Activated naive CD4-positive, alpha-beta T cell treated with anti-CD3 and anti-CD28 coated beads, Interleukin-2, amount 50 U/mL, for 72 hours (primary cell): ENCODE measurements around the gene RBPJ. TPM values are rescaled to one million over a fixed set of nuclear protein-coding genes. Genes with fewer than 3 reads are reported as not detected.

Experiments used
- ATAC-seq, 2 donors: fragments of 150-1000 bp; cut with Tn5 transposase; 2 replicates each; pipeline ENCODE4 v1.10.0; 2021; ENCODE audit warnings: mild to moderate bottlenecking in 2 of 2, moderate library complexity in 2 of 2
- DNase-seq, 2 donors: peaks; one replicate each; pipeline ENCODE4 v3.0.0; 2021 to 2022; ENCODE audit warnings: low spot score in 2 of 2
- H3K27ac Mint-ChIP-seq, 2 donors: one replicate each; pipeline ENCODE4 v1.8.0; 2022; ENCODE audit warnings: mild to moderate bottlenecking in 2 of 2, mixed read lengths in 2 of 2
- H3K36me3 Mint-ChIP-seq, 2 donors: one replicate each; pipeline ENCODE4 v1.8.0; 2022; ENCODE audit warnings: mixed read lengths in 2 of 2
- H3K9me3 Mint-ChIP-seq, 2 donors: one replicate each; pipeline ENCODE4 v1.8.0; 2022; ENCODE audit warnings: mixed read lengths in 2 of 2
- total RNA-seq, 2 donors: library from RNA; stranded (reverse); gene quantifications; one replicate each; pipeline ENCODE4 v1.2.3, GENCODE V29; 2022

RBPJ gene
- total RNA-seq, 2 donors from 2014 or later, result 175 to 356 TPM

DNA sequence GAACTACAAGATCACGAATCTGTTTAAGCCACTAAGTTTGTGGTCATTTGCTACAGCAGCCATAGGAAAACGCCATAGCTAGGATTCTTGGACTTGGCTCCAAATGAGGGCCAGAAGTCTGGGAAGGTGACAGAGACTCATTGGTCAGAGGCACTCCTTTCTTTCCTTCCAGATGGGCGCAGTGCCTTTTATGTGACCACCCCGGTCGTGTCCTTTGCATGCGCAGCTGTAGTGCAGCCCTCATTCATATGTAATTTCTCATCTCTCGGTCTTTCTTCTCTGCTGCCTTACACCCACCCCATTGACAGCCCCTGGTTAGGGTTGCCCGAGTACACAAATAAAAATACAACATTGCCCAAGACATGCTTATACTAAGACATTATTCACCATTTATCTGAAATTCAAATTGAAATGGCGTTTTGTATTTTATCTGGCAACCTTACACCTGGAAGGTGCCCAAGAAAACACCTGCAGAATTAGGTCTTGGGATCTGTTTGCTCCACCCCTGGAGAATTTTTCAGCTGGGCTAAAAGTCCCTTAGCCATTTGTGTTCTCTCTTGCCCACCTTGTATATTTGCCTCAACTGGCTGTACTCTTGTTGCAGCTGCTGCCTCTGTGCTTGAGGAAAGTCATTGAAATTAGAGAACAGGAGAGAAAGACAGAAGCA lies 147.6 kb downstream of the RBPJ start:
- H3K9me3 Mint-ChIP-seq, result peaks cover 0 to 6% of the 10 kb centered on the region in 2 donors
- H3K36me3 Mint-ChIP-seq, result no peaks in the 10 kb centered on the region
- no peak for ATAC-seq
- DNase-seq, result no peak
- no peak overlapping the region for H3K27ac Mint-ChIP-seq

- peaks cover 0 to 3% of the 10 kb centered on the region in 2 donors for H3K9me3 Mint-ChIP-seq
- H3K27ac Mint-ChIP-seq, result no peak overlapping the region
- H3K36me3 Mint-ChIP-seq, result no peaks in the 10 kb centered on the region
- ATAC-seq (no peak), DNase-seq (no peak)
These were observed 148.2 kb downstream of the RBPJ start for GRCh38 chr4:26468977-26469376.

DNA sequence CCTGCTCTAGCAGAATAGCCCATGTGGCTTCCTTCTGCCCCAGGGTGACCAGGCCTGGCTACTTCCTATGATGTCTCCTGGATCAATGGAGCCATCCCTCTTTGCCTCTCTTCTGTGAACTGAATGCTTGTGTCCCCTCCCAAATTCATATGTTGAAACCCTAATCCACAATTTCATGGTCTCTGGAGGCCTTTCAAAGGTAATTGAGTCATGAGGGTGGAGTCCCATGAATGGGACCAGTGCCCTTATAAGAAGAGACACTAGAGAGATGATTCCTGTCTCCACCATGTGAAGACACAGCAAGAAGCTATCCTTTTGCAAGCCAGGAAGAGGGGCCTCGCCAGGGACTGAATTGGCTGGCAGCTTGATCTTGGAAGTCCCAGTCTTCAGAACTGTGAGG lies 151.1 kb downstream of the RBPJ start:
- no peak for DNase-seq
- ATAC-seq, result no peak
- Mint-ChIP-seq H3K36me3 (no peaks in the 10 kb centered on the region), H3K27ac (no peak overlapping the region), H3K9me3 (no peaks in the 10 kb centered on the region)

GRCh38 chr4:26473893-26474292 lies 153.1 kb downstream of the RBPJ start:
- Mint-ChIP-seq H3K36me3 (no peaks in the 10 kb centered on the region), H3K9me3 (no peaks in the 10 kb centered on the region), H3K27ac (no peak overlapping the region)
- no peak for DNase-seq
- no peak for ATAC-seq

- Mint-ChIP-seq H3K36me3 (no peaks in the 10 kb centered on the region), H3K9me3 (no peaks in the 10 kb centered on the region), H3K27ac (no peak overlapping the region)
- no peak for ATAC-seq
- DNase-seq, result no peak
These were observed 153.7 kb downstream of the RBPJ start for GRCh38 chr4:26474551-26474950.

DNA sequence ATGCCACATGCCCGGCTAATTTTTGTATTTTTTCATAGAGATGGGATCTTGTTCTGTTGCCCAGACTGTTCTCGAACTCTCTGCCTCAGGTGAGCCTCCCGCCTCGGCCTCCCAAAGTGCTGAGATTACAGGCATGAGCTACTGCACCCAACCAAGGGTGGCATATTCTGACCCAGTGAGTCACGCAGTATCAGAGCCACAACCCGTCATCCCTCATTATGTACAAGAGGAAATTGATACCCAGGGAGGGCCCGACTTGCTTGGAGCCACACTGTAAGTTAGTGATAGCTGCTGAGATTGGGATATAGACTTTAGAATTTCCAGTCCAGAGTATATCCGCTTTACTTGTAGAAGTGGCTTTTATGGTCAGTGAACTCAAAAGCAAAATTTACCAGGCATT lies 154.9 kb downstream of the RBPJ start:
- H3K9me3 Mint-ChIP-seq, result no peaks in the 10 kb centered on the region
- no peak overlapping the region for H3K27ac Mint-ChIP-seq
- no peak for DNase-seq
- no peak for ATAC-seq
- H3K36me3 Mint-ChIP-seq, result no peaks in the 10 kb centered on the region

- ATAC-seq, result no peak
- no peaks in the 10 kb centered on the region for H3K9me3 Mint-ChIP-seq
- H3K27ac Mint-ChIP-seq, result no peak overlapping the region
These were observed 155.7 kb downstream of the RBPJ start for GRCh38 chr4:26476545-26476944.

DNA sequence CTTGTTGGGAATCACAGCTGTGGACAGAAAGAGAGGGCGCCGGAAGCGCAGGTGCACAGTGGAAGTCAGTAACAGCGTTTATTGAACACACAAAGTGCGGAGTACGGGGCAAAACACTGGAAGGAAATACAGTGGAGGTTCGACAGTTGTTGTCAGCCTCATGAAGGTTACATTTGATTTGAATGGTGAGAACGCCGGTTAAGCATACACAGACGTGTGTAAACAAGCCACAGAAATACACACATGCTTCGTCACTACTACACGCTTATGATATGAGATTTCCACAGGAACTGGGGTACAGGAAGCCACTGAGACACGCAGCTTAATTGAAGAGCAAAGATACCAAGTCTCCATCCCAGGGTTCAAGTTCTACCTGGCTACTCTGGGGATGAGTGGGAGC lies 157.5 kb downstream of the RBPJ start:
- H3K36me3 Mint-ChIP-seq, result no peaks in the 10 kb centered on the region
- H3K9me3 Mint-ChIP-seq, result no peaks in the 10 kb centered on the region
- H3K27ac Mint-ChIP-seq, result no peak overlapping the region
- no peak for ATAC-seq
- no peak for DNase-seq

More at GRCh38 chr4:26476545-26476944, 155.7 kb downstream of the RBPJ start:
- H3K36me3 Mint-ChIP-seq, result no peaks in the 10 kb centered on the region
- DNase-seq, result no peak

GRCh38 chr4:26482508-26483462 lies 162.0 kb downstream of the RBPJ start:
- no peak for DNase-seq
- H3K36me3 Mint-ChIP-seq, result no peaks in the 10 kb centered on the region
- H3K27ac Mint-ChIP-seq, result no peak overlapping the region
- H3K9me3 Mint-ChIP-seq, result no peaks in the 10 kb centered on the region
- no peak for ATAC-seq

- Mint-ChIP-seq H3K36me3 (no peaks in the 10 kb centered on the region), H3K27ac (no peak overlapping the region), H3K9me3 (no peaks in the 10 kb centered on the region)
- DNase-seq (no peak), ATAC-seq (no peak)
These were observed 163.3 kb downstream of the RBPJ start for GRCh38 chr4:26484032-26484515.

DNA sequence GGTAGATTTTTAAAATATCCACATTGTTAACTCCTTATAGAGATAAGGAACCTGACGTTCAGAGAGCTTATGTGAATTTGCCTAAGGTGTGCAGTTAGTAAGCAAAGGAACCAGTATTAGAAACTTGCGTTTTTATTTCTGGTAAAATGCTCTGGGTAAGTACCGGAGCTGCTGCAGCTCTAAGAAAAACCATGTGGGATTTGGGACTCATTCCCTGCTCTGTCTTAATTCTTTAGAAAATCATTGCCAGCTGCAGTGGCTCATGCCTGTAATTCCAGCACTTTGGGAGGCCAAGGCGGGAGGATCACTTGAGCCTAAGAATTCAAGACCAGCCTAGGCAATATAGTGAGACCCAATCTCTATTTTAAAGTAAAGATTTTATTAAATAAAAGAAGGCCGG lies 163.7 kb downstream of the RBPJ start:
- ATAC-seq, result no peak
- Mint-ChIP-seq H3K9me3 (no peaks in the 10 kb centered on the region), H3K27ac (no peak overlapping the region), H3K36me3 (no peaks in the 10 kb centered on the region)
- no peak for DNase-seq

Other genes starting within 250 kb of the RBPJ start
- gene CCKAR, start 169.5 kb downstream of the RBPJ start, total RNA-seq, result not detected